DND-41 (cell line): ENCODE data around the gene MAMDC2.

ENCODE experiments used
- EZH2 ChIP-seq: IDR thresholded peaks from 3 replicates; pipeline ENCODE4 v1.6.1; 2012; ENCODE audit warnings: borderline replicate concordance, low read depth, mild to moderate bottlenecking, moderate library complexity, low read length, inconsistent platforms; ENCODE audit not compliant: severe bottlenecking
- TF ChIP-seq, protein P1 (sequence below): IDR thresholded peaks from 2 replicates; pipeline ENCODE4 v1.5.1; 2012; ENCODE audit warnings: borderline replicate concordance, low read length, moderate library complexity, mild to moderate bottlenecking; ENCODE audit not compliant: poor library complexity, severe bottlenecking; ENCODE audit errors: extremely low read depth

DNA sequence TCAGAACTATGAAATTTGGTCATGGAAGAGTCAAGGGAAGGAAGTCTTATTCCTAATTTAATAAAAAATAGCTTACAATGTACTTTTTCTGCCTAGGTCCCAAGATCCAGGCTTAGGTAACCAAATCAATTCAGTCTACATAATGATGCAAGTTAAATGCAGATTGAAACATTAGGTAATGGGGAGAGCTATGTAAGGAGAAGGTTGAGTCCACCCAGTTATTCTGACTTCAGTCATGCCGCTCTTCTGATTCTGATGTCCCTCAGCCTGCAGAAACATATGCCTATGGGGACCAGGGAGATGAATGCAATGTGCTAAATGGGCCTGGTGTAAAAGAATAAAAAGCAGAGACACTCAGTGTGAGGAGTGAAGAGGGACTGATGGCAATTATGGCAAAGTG, 63.9 kb downstream of the MAMDC2 start:
- TF ChIP-seq, protein P1, sequence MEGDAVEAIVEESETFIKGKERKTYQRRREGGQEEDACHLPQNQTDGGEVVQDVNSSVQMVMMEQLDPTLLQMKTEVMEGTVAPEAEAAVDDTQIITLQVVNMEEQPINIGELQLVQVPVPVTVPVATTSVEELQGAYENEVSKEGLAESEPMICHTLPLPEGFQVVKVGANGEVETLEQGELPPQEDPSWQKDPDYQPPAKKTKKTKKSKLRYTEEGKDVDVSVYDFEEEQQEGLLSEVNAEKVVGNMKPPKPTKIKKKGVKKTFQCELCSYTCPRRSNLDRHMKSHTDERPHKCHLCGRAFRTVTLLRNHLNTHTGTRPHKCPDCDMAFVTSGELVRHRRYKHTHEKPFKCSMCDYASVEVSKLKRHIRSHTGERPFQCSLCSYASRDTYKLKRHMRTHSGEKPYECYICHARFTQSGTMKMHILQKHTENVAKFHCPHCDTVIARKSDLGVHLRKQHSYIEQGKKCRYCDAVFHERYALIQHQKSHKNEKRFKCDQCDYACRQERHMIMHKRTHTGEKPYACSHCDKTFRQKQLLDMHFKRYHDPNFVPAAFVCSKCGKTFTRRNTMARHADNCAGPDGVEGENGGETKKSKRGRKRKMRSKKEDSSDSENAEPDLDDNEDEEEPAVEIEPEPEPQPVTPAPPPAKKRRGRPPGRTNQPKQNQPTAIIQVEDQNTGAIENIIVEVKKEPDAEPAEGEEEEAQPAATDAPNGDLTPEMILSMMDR, result no peak
- TF ChIP-seq EZH2, result no peak
